ENCODE measurements around the gene GJA8.
A peak's percentile ranks its signal among the peaks of the same experiment; 100 is the strongest.
"Not testable (repeated sequence)": the region's sequence is repeated elsewhere in the genome, so short reads cannot be mapped to it uniquely, and the experiment has no call there.

GJA8 gene

DNA sequence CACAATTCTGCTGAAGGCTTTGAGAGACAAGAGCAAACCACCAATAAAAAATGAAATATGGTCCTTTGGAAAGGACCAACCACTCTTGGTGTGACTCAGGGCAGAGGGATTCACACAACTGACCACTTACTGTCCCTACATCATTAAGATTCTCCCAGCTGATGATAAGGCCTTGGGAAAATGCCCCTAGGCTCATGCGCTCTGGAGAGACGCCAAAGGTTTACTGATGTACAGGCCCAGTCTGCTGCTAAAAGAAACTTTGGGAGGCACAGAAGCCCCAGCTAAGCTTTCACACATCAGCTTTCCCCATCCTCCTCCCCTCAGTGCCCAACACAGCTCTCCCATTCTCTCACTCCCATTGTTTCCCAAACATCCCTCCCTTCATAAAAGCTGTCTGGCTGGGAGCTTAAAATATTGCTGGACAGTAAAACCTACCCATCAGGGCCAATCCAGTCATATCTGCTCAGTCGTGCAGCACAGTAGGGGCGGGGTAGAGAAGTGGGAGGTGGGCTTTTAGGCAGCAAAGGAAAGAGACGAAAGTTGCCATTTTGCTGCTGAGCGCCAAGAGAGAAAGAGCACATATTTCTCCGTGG is at the start of gene GJA8:
TSS of gene GJA8 (plus strand) at position 543 of the 593 bp plus-strand sequence. CDS start 5,161 bp downstream, outside the sequence.
- no peak for DNase-seq (ENCODE audit: low read depth)

DNA sequence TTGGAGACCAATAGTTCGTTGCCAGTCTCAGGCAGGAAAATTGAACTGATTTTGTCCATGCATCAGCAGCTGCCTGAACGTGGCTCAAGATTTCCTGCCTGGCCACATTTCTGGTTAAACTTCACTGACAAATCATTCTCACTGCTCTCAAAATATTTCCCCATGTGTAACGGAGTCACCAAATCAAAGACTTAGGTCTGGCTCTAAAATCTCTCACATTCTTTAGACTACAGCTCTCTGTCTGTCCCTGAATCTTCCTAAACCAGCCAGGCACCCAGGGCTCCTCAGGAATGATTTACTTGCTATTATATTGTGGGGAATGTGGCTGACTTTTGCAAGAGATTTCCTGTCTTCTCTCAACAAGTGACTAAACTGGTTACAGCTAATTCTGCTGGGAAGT is 49.2 kb upstream of the GJA8 start:
- DNase-seq (ENCODE audit: low read depth), result peak; percentile 13

DNA sequence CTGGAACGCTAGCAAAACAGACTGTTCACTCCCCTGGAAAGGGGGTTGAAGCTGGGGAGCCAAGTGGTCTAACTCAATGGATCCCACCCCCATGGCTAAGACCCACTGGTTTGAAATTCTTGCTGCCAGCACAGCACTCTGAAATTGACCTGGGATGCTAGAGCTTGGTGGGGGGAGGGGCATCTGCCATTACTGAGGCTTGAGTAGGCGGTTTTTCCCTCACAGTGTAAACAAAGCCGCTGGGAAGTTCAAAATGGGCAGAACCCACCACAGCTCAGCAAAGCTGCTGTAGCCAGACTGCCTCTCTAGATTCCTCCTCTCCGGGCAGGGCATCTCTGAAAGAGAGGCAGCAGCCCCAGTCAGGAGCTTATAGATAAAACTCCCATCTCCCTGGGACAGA is 47.6 kb upstream of the GJA8 start:
- not testable (repeated sequence) for DNase-seq (ENCODE audit: low read depth)

DNA sequence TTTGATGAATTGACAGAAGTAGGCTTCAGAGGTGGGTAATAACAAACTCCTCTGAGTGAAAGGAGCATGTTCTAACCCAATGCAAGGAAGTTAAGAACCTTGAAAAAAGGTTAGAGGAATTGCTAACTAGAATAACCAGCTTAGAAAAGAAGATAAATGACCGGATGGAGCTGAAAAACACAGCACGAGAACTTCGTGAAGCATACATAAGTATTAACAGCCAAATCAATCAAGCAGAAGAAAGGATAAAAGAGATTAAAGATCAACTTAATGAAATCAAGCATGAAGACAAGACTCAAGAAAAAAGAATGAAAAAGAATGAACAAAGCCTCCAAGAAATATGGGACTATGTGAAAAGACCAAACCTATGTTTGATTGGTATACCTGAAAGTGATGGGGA is 46.6 kb upstream of the GJA8 start:
- DNase-seq (ENCODE audit: low read depth), result not testable (repeated sequence)

DNA sequence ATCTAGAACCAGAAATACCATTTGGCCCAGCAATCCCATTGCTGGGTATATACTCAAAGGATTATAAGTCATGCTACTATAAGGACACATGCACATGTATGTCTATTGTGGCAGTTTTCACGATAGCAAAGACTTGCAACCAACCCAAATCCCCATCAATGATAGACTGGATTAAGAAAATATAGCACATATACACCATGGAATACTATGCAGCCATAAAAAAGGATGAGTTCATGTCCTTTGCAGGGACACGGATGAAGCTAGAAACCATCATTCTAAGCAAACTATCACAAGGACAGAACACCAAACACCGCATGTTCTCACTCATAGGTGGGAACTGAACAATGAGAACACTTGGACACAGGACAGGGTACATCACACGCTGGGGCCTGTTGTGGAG is 35.4 kb upstream of the GJA8 start:
- not testable (repeated sequence) for DNase-seq (ENCODE audit: low read depth)

DNA sequence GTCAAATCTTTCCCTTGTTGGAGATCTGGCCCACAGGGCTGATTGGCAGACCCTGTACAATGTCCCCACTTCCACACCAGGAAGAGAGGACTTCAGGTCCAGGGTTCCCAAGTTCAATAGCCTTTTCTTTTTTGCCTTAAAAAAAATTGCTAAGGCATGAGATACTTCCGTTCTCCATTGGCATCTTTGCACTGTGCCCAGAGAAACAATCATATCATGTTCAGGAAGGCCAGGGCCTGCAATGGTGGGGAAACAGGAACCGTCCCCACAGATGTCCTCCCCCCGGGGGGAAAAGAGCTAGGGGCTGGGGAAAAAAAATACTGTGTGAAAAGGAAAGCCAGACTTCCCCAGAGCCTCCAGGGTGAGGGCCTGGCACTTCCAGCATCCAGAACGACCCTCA is 24.6 kb upstream of the GJA8 start:
- DNase-seq (ENCODE audit: low read depth), result no peak

DNA sequence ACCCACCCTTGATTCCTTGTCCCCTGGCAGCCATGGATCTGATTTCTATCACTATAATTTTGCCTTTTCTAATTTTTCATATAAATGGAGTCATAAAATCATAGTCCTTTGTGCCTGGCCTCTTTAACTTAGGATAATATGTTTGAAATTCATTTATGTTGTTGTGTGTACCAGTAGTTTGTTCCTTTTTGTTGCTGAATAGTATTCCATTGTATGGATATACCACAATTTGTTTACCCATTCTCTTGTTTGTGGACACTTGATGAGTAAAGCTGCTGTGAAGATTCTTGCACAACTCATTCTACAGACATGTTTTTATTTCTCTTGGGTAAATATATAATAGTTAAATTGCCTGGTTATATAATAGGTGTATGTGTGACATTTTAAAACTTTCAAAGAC is 22.7 kb upstream of the GJA8 start:
- no peak for DNase-seq (ENCODE audit: low read depth)

DNA sequence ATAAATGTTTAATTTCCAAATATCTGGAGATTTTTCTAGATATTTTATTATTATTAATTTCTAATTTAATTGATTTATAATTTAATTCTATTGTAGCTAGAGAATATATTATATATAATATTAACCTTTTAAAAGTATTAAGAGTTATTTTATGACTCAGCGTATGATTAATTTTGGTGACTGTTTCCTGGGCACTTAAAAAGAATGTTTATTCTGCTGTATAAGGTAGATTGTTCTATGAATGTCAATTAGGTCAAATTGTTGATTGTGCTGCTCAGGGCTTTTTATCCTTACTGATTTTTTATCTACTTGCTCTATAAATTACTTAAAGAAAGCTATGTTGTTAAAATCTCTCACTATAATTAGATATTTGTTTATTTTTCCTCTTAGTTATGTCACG is 20.1 kb upstream of the GJA8 start:
- DNase-seq (ENCODE audit: low read depth), result no peak

DNA sequence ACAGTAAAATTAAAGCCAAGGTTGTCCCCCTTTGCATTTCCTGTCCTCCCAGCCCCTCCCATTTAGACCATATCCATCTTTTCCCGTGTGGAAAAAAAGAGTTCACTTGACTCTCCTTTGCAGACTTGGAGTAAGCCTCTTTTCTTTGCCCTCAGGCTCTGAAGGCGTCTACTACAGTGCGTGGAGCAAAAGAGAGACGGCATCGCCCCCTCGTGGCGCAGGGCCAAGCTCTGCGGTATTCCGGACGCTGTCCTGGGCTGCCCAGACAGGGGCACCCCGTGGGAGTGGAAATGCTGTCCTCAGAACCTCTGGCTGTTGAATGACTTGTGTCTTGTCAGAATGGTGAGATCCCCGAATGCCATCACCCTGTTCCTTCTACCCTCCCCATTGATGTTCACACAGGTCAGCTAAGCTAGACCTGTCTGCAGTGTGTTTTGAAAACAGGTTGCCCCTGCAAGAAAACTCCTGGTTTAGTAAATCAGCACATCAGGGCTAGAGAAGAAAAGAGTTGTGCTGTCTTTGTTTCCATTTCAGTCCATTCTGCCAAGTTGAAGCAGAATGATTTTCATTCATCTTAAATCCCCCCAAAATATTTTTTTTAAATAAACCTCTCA is 12.3 kb upstream of the GJA8 start:
- no peak for DNase-seq (ENCODE audit: low read depth)

DNA sequence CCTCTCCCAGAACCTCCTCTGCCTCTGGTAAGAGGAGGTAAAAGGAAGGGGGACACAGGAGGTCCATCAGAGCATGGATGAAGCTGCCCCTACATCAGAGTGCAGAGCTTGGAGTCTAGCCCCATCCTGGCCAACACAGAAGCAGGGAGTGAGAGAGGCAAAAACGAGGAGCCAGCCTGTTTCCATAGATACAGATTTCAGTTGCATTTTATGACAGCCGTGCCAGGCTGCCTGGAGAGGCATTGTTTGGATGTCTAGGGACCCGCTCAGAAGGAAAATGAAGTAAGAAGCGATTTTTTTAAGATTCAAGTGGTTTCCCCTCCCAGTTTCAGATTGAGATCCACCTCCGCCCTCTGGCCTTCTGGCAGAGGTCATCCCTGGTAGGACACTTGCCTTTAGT is 11.5 kb upstream of the GJA8 start:
- DNase-seq (ENCODE audit: low read depth), result no peak

DNA sequence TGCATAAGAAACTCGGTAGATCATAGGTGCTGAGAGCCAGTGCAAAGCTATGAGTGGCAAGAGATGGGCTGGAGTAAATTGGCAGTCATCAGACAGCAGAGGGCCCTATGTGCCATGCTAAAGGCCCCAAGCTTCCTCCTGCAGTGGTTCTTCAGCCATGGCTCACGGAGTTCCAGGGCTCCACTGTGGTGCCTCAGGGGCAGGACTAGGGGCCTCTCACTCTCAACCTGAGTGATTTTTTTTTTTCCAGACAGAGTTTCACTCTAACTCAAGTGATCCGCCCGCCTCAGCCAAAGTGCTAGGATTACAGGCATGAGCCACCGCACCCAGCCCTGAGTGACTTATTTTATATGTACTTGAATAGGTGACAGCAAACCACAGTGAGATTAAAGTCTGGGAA is 10.4 kb upstream of the GJA8 start:
- no peak for DNase-seq (ENCODE audit: low read depth)

DNA sequence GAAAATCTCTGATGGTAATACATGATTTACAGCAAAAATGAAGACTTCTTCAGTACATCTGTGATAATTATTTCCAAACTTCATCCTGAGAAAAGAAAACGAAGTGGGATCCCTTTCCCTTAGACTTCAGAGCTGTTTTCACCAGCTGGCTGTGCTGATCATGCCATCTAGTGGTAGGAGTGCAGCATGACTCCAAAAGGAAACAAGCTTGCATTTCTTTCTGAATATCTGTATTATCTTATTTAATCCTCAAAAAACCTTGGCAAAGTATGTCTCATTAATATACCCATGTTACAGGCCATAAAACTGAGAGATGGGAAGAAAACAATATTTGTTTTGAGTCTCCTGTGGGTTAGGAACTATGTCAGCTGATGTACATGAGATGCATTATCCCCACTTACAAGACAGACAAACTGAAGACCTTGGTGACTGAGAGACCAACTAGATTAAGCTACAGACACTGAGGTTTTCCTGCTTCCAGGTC is 9.8 kb upstream of the GJA8 start:
- peak; percentile 26 for DNase-seq (ENCODE audit: low read depth)

DNA sequence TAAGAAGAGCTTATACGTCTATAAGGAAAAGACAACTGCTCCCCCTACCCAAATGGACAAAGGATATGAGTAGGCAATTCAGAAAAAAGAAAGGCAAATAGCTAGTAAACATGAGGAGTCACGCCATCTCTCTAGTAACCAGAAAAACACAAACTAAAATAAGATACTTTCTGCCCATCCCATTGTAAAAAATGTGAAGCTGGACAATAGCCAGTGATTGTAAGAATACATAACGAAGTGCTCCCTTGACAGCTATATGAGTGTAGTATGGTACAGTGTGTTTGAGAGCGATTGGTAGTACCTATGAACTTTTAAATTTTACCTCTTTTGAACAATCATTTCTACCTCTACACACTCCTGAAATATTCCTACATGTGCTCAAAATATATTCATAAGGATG is 7.5 kb upstream of the GJA8 start:
- no peak for DNase-seq (ENCODE audit: low read depth)

DNA sequence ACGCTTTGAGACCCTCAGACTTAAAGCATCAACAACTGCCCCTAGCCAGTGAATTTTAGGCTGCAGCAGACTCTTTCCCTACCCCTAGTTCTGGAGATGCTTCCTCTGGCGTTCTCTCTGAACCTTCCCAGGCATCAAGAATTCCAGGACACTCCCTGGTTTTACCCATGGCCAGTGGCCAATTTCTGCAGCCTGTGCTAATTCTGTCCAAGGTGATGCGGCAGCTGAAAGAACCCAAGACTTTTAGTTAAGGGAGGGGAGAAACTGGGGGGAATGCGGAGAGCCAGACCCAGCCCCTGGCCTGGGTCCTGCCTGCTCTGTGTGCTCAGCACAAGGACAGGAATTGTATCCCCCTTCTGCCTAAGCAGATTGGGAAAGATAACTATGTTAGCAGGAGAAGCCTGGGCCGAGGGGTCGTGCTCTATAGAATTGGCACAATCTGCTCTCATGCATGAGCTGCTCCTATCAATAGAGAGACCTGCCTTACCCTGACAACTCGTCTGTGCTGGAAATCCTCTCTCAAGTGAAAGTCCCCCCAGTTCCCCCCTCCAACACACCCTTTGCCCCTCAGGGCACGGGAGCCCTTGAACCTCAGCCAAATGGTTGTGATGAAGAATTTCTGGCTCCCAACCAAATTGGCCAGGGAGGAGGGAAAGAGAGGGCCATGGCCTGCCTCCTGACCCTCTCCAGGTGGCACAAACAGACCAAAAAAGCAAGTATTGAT is 5.4 kb upstream of the GJA8 start:
- DNase-seq (ENCODE audit: low read depth), result no peak

DNA sequence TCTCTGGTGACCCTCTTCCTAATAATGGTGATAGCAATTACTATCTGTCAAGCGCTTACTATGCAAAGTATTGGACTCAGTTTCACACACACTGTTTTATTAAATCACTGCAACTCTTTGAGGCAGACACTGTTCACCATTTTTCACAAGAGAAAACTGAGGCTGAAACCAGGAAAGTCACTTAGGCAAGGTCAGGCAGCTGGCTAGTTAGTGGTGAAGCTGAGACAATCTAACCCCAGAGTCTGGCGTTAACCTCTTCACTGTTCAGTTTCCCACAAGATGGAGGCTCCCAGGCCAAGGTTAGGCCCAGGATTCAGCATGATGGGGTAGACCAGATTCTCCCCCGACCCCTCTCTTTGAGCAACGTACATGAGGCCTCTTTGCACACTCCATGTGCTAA is 4.8 kb upstream of the GJA8 start:
- no peak for DNase-seq (ENCODE audit: low read depth)

DNA sequence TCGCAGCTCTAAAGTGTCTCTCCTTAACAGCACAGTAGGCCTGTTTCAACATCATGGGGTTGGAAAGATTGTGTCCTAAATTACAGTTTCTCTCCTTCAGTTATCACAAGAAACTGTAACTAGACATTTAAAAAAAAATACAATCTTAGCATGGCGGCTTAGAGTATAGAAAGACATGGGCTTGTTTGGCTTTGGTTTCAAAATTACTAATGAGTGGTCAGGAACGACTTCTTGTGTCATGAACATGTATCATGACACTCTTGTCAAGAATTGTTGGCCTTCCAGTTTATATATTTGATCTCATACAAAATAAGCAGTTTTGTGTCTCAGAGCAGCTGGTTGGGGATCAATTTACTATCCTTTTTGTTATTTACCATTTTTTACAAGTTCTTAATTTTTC is 2.1 kb downstream of the GJA8 start:
- no peak for DNase-seq (ENCODE audit: low read depth)

DNA sequence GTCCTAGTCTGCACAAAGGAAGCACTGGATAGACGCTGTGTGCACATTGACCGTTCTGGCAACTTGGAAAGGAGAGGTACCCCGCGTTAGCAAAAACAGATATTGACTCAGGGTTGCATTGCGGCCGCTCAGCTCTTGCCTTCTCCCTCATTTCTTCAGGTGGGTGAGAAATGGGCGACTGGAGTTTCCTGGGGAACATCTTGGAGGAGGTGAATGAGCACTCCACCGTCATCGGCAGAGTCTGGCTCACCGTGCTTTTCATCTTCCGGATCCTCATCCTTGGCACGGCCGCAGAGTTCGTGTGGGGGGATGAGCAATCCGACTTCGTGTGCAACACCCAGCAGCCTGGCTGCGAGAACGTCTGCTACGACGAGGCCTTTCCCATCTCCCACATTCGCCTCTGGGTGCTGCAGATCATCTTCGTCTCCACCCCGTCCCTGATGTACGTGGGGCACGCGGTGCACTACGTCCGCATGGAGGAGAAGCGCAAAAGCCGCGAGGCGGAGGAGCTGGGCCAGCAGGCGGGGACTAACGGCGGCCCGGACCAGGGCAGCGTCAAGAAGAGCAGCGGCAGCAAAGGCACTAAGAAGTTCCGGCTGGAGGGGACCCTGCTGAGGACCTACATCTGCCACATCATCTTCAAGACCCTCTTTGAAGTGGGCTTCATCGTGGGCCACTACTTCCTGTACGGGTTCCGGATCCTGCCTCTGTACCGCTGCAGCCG is 5.4 kb downstream of the GJA8 start:
- no peak for DNase-seq (ENCODE audit: low read depth)

DNA sequence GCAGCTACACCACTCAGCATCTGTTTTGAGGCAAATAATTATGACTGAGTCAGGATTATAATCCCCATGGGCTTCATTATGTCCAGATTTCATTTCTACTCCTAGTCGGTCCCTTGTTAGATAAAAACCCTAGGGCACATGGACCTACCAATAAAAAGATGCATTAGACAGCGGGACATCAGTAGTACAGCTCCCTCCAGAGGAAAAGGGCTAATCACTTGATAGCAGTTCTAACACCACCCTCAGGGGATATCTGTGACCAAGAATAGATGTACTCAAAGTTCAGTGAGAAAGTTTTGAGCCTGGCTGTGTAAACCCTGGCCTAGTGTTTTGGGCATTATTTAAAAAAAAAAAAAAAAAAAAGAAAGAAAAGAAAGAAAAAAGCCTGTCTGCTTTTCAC is 10.0 kb downstream of the GJA8 start:
- DNase-seq (ENCODE audit: low read depth), result no peak

DNA sequence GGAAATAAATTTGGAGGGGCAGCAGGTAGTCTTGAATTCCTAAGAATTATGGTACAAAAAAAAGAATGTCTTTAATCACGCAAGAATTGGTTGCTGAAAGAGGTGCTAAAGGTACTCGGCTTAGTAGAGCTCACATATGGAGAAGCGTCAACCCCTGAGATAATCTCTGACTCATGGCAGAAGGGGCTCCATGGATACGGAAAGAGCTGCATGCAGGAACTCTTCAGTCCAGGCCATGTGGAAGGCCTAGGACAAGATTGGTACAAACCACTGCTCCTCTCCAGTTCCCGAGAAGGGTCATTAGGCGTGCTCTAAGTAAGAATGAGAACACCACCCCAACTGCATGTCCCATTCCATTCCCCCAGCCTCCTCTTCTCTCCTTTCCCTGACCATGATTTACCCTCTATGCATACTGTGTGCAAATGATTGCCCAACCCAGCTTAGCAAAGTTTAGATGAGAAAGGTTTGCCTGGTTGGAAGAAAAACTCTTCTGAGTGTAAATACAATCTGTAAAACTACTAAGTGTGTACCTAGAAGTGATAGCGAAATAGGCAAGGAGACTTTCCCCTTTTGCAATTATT is 10.9 kb downstream of the GJA8 start:
- DNase-seq (ENCODE audit: low read depth), result no peak

DNA sequence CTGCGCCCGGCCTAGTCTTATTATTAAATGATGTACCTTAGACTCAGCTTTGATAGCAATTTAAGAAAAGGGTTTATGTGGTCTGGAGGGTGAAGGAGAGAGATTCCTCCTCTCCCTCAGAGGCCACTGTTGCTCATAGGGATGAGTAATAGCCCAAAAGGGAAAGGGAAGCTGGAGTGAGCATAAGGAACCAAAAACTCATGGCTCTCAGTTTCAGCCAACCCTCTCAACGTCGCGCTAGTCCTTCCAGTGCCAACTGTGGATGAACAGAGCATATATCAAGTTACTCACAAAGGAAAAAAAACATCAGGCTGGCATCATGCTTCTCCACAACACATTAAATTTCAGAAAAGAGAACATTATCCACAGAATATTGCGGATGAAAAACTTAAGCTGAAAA is 17.3 kb downstream of the GJA8 start:
- DNase-seq (ENCODE audit: low read depth), result no peak

DNA sequence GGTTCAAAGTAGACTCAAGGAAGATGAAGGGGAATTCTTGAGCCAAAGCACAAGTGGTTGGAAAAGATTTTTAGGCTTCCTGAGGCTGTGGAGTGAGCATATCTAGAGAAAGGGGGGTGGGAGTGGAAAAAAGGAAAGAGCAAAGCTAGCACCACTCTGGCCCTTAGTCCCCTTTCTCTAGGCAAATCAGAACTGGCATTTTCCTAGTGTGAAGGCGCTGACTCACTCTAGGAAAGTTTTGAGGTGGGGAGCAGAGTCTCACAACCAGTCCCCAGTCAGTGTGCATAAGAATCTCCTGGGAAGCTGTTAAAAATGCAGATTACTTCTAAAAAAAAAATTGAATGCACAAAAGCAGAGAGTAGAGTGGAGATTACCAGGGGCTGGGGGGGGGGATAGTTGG is 22.2 kb downstream of the GJA8 start:
- no peak for DNase-seq (ENCODE audit: low read depth)

DNA sequence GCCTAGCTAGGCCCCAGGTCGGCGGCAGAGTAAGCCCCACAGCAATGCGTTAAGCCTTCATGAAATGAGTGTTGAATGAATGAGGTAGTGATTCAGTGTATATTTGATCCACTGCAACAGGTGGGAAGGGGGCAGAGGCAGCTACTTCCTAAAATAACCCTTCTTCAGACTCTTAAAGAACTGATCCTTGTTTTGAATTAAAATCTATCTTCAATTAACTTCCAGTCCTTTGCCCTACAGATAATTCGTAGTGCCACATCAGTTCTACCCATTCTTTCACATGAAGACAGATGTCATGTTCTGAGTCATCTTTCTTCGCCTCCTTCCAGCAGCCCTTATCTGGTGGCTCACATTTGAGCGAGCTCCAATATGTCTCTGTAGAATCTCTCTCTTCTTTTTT is 24.6 kb downstream of the GJA8 start:
- not testable (repeated sequence) for DNase-seq (ENCODE audit: low read depth)

Measured in non-pigmented ciliary epithelial cell (primary cell).